ENCODE measurements around the gene SMIM44. TPM values are rescaled to one million over a fixed set of nuclear protein-coding genes. Genes with fewer than 3 reads are reported as not detected.

Gene SMIM44
- total RNA-seq, 1 experiment from 2014 or later, result not detected

DNA sequence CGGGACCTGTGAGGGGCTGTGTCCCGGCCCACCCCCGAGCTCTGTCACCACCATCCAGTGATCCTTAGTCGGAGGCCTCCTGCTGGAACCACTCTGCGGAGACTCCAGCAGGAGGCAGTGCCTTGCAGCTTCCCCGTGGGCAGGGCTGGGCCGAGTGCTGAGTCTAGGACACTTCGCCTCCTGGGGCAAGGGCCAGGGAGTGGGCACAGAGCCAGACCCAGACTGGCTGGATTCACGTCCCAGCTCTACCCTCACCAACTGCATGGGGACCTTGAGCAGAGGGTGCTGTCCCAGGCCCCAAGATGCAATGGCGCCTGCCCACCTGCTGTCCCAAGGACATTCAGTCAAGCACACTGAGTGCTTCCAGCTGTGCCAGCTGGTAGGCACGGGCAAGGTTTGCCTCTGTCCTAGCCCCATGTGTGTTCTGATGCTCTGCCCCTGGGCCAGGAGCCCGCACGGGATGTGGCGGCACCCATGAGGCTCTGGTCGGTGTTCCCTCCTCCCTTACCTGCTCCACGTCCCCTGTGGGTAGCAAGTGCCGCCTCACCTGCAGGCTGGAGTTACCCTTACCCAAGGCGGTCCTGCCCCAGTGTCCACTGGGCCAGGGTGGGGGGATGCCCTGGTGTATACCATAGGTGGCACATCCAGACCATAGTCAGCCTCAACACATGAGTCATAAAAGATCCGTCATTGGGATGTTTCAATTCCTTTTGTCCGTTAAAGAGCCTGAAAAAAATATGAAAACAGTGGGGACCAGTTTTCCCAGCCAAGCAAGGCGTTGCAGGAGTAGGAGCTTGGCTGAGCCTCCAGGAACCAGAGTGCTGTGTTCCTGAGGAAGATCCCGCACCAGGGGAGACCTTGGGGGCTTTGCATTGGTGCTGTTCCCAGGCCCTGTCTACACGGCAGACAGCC, 30.2 kb upstream of the SMIM44 start:
- H3K27me3 ChIP-seq (ENCODE audit: insufficient read depth, low read length), result no peaks in the 10 kb centered on the region
- Mint-ChIP-seq H3K27me3 (ENCODE audit: low read depth) (no peaks in the 10 kb centered on the region; the same call in 1 of the 2 replicates), H3K9me3 (no peaks in the 10 kb centered on the region), H3K27ac (peak overlapping the region in 2 of 3 experiments; percentile 36 to 57; a peak in 1 of 7 replicates), H3K4me1 (peaks cover 15 to 35% of the 10 kb centered on the region in 2 experiments), H3K36me3 (ENCODE audit: insufficient read depth in 1 of 3, low read depth in 3 of 3) (peaks cover 7 to 31% (median 17%) of the 10 kb centered on the region in 3 experiments; a peak in 6 of 7 replicates), H3K4me3 (no peak overlapping the region)
- no peak for TF ChIP-seq CTCF (conservative IDR thresholded peaks at IDR 0.05)
- no CpG with 5 or more reads among the region's 23 CpGs for WGBS (ENCODE audit: extremely low coverage, insufficient read length, low lambda C conversion rate)
- no peak overlapping the region for H3T11ph ChIP-seq (ENCODE audit: low read length)
- no peak overlapping the region for H3K9ac ChIP-seq (ENCODE audit: extremely low read depth, insufficient read length, low read length)
- no peak overlapping the region for H3K23ac ChIP-seq (ENCODE audit: insufficient read length, low read depth, low read length)
- H3K18ac ChIP-seq (ENCODE audit: insufficient read length, low read depth, low read length), result no peak overlapping the region
- no peaks in the 10 kb centered on the region for H3K9me3 ChIP-seq (ENCODE audit: control insufficient read depth, low read depth, low read length)
- H4K20me1 ChIP-seq (ENCODE audit: control insufficient read depth, insufficient read depth, insufficient read length), result no peaks in the 10 kb centered on the region
- no peaks in the 10 kb centered on the region for H3K23me2 ChIP-seq (ENCODE audit: insufficient read length, low read depth, low read length, poor library complexity, severe bottlenecking)
- no peak overlapping the region for H4K5ac ChIP-seq (ENCODE audit: insufficient read length, low read depth, low read length)
- peaks cover 3% of the 10 kb centered on the region; the same call in 1 of the 2 replicates for H3K79me2 ChIP-seq (ENCODE audit: insufficient read depth, low read length)
- no peak overlapping the region for H2BK120ac ChIP-seq (ENCODE audit: low read depth, low read length, poor library complexity, severe bottlenecking)
- no peak overlapping the region for H2BK15ac ChIP-seq (ENCODE audit: low read depth, low read length)
- no peak overlapping the region for H2BK5ac ChIP-seq (ENCODE audit: insufficient read length, low read length)
- peaks cover 2% of the 10 kb centered on the region; the same call in 1 of the 2 replicates for H3K4me1 ChIP-seq (ENCODE audit: insufficient read depth, low read length)
- no peaks in the 10 kb centered on the region for H3K79me1 ChIP-seq (ENCODE audit: insufficient read depth, low read depth, low read length, poor library complexity, severe bottlenecking)
- no peak overlapping the region for H3K56ac ChIP-seq (ENCODE audit: insufficient read length, low read depth, low read length)
- no peak overlapping the region for H4K8ac ChIP-seq (replicated peaks; ENCODE audit: insufficient read length, low read depth, low read length)
- H3K4ac ChIP-seq (ENCODE audit: low read depth, low read length), result no peak overlapping the region
- no peak overlapping the region for H3K4me2 ChIP-seq (ENCODE audit: insufficient read depth, insufficient read length, low read length)
- no peak overlapping the region for H2BK12ac ChIP-seq (ENCODE audit: insufficient read length, low read depth, low read length)
- no peak overlapping the region for H4K91ac ChIP-seq (ENCODE audit: insufficient read length, low read depth, low read length)
- no peak overlapping the region for H3K14ac ChIP-seq (ENCODE audit: insufficient read depth, low read length)
- no peak overlapping the region for H3K27ac ChIP-seq (ENCODE audit: insufficient read length, low read depth, low read length)
- no peak overlapping the region for H2BK20ac ChIP-seq (ENCODE audit: low read depth, low read length, poor library complexity, severe bottlenecking)
- no peak for DNase-seq
- H2AFZ ChIP-seq (ENCODE audit: low read length), result no peak overlapping the region
- no peak overlapping the region for H2AK5ac ChIP-seq (ENCODE audit: insufficient read length, low read length)
